Tongue (tissue), 2 donors: ENCODE data around the gene SIRPD. TPM values are rescaled to one million over a fixed set of nuclear protein-coding genes. Genes with fewer than 3 reads are reported as not detected.
A peak's percentile ranks its signal among the peaks of the same experiment; 100 is the strongest.
"Not testable (repeated sequence)": the region's sequence is repeated elsewhere in the genome, so short reads cannot be mapped to it uniquely, and the experiment has no call there.

Experiments
- DNase-seq: peaks from one replicate; pipeline ENCODE4 v3.0.0-alpha.2; 2015
- total RNA-seq: library from RNA; depleted of rRNA; stranded (reverse); fragments of >200 nt; gene quantifications from one replicate; pipeline ENCODE4 v1.2.3, GENCODE V29; 2014

Gene SIRPD
- not detected for total RNA-seq

DNA sequence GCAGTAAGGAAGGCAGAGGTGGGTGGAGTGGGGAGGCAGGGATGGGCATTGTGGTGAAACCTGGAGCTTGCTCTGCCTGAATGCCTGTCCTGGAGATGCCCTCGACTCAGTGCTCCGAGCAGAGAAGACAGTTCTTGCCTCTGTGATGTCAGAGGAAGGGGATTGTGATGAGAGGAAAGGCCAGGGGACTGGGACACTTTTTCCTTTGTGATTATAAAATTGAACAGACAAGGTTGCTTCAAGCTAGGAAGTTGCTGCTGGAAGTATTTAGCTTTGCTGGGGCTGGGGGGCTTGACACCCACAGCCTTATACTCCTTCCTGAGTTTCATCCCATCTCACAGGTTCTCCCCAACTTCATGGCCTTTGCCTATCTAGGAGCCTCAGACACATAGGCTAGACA lies at the start of gene SIRPD:
Gene SIRPD, minus strand, starts transcription at position 101 of the 400 bp plus-strand sequence. Its CDS starts 52 bp downstream, at position 49.
- DNase-seq: no peak

DNA sequence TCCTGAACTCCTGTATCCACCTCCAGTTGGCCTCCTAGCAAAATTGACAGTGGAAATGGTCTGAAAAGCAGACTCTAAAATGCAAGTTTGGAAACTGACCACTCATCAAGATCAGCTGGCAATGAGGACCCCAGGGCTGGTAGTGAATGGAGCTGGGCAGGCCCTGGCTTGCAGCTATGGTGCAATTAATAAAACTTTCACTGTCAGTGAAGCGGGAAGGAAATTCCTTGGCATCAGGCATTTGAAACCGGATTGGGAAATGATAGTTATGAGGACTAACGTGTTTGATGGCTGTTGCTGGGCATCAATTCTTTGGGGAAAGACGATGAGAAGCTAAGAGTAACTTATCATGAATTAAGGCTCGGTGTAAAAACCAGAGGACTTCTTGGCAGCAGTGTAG lies 43.2 kb upstream of the SIRPD start:
- no peak for DNase-seq

DNA sequence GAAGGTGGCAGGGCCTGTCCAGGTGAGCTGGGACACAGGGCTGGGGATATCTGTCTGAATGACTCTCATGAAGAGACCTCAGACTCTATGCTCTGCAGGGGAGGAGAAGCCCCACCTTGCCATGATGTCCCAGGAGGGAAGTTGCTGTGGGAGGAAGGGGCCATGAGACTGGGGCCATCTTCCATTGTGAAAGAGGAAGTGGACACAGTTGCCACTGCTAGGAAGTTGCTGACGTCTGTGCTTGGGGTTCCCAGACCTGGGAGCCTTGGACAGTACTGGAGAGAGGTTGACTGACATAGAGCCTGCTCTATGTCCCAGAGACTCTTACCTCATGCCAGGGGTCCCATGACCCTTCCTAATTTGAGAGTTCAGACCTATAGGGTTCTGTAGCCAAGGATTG lies 37.8 kb upstream of the SIRPD start:
- DNase-seq: no peak

DNA sequence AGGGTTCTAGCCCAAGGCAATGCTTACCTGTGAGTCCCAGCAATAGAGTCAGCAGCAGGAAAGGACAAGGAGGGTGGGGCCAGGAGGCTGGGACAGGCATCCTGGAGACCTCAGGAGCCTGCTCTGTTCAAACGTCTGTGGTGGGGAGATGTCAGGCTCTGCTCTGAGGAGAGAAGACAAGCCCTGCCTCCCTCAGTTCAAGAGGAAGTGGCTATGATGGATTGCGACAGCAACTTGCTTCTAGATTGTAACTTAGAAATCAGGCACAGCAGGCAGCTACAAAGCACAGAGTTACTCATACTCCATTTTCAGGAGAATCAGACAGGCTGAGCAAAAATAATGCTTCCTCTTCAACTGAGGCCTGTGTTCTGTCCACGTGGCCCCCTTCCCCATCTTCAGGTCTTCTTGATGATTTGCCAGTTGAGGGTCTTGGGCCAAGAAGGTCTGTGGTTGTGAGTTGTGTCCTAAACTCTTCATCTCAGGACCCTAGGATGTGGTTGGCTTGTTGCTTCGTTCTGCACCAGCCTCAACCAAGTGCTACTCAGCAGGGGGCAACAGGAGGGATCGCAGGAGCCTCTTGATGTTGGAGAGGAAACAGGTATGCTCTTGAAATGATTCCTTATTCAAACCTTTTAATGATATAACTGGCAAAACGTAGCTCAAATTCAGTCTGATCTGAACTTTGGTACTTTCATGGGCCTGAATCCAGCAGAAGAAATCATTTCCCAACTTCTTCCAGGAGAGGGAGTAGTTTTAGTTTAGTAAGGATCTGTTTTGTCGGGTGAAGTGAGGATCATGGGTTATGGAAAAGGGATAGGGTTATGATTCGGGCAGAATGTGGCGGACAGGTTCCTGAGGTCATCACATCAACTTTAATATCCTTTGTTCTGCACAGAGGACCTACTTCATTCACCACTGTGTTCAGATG lies 31.3 kb upstream of the SIRPD start:
- DNase-seq: no peak

DNA sequence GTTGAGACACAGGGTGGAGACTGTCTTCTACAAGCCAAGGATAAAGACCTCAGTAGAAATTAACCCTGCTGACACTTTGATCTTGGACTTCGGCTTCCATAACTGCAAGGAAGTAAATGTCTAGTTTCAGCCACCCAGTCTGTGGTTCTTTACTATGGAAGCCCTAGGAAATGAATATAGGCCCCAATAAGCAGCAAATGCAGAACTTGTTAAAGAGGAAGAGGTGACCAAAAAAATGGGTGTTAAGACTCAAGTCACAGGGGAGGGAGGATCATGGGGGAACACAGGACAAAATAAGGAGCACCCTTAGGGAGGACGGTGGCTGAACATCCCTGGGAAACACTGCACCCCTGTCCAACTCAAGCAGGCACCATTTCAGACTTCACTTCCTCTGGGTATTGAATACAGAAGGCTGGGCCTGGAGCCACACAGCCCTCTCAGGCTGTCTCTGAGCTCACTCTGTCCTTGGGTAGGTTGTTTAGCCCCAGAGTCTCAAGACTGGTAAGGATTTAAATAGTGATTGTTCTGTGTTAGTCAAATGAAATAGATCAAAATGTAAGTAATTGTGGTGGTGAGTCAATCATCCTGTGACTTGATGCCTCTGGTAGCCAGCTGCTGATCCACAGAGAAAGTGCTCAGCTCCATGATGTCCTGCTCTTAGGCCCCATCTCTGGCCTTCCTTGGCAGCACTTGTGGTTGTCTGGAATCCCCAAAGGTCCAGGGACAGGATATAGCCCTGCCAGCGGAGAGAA lies 30.5 kb upstream of the SIRPD start:
- no peak for DNase-seq

DNA sequence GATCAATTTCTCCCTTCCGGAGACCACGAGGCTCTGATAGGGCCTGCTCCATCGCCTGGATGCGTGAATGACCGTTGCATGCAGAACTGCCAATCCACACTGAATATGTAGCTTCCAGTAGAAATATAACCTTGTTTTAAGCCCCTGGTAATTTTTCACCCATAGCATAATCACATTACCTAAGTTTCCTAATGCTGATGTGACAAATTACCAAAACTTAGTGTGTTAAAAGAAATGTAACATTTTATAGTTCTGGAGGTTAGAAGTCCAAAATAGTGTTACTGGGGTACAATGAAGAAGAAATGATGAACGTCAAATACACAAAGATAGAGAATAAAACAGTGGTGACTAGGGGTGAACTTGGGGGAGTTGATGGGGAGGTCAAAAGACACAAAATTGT lies 22.0 kb upstream of the SIRPD start:
- DNase-seq: no peak

DNA sequence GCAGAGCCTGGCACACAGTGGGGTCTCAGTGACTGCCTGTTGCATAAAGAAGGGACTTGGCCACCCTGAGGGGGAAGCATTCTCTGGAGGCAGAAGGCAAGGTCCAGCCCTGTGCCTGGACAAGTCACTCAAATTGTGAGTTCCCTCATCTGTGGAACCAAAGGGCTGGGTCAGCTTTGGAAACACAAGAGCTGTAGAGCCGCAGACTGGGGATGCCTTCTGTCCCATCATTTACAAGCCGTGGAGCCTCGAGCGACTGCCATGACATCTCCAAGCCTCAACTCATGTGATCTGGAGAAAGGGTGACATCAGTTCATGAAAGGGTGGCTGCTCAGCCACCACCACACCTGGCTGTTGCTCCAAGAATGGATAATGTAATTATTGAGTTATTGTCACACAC lies 20.4 kb upstream of the SIRPD start:
- no peak for DNase-seq

DNA sequence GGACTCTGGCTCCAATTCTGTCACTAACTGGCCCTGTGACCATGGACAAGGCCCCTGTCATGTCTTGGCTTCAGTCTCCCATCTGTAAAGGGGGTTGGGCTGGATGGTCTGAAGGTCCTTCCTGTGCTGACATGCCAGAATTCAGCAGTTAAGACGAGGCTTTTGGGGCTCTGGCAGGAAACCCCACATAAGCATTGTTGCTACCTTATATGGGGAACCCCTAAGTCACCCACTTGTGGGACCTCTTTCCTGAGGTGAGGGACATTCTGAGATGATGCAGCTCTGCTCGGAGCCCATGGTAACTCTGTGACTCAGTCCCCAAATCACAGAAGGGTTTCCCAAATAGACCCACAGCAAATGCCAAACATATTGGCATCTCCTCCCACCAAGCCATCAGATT lies 19.8 kb upstream of the SIRPD start:
- DNase-seq: not testable (repeated sequence)

DNA sequence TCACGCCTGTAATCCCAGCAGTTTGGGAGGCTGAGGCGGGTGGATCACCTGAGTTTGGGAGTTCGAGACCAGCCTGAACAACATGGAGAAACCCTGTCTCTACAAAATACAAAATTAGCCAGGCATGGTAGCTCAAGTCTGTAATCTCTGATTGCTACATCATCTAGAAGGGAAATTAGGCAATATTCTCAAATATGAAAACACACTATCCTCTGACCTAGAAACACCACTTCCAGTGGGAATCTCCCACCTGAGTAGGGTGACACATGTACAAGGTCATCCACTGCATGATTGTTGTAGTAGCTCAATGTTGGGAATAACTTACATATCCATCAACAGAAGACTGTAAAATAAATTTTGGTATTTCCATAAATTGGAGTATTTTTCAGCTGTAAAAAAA lies 19.1 kb upstream of the SIRPD start:
- no peak for DNase-seq

DNA sequence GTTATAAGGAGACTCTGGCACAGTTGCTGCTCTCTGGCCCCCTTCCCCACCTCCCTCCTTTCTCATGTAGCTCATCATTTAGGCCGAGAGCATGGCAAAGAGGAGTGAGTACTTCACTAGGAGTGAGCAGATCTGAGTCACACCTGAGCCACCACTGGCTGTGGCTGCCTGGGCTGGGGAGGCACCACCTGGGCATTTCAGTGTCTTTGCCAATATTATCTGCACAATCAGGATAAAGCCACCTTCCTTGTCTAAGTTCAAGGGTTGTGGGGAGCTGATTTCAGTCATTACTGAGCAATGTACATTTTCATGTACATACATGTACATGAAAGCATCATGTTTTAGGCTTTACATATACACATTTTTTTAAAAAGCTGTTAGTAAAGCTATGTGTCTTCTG lies 18.5 kb upstream of the SIRPD start:
- DNase-seq: not testable (repeated sequence)

DNA sequence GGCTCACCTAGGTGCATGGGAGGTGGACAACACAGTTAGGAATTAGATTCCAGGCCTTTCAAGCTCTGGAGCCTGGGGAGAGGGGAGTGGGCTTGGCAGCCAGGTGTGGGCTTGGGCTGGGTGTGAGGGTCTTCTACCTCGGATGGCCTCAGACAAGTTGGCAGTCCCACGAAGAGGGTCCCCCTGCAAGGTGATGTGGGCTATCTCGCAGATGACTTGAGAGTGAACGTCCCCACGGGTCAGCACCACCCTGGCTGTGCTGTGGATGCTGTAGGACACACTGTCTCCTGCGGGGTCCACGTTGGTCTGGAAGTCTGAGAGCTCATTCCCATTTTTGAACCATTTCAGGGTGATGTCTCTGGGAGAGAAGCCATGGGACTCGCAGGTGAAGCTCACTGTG lies 14.1 kb upstream of the SIRPD start:
- DNase-seq: not testable (repeated sequence)

DNA sequence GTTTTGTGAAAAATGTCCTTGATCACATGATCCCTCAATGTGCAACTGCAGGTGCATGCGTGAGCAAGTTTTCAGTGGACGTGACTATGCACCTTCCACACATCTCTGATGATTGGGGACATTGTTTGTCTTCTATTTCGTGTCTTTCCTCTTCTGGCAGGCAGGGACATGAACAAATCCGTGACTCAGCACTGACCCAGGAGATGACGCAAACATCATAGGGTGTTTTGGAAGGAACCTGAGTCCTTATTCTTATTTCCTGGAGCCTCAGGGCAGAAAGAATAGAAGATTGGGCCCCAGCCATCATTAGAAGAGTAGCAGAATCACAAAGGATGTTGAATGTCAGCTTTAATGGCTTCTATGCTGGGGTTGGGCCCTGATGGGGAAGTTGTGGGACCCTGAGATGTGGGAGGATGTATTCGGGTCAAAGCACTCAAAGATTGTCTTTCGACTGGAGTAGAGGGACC lies 11.9 kb upstream of the SIRPD start:
- DNase-seq: no peak

DNA sequence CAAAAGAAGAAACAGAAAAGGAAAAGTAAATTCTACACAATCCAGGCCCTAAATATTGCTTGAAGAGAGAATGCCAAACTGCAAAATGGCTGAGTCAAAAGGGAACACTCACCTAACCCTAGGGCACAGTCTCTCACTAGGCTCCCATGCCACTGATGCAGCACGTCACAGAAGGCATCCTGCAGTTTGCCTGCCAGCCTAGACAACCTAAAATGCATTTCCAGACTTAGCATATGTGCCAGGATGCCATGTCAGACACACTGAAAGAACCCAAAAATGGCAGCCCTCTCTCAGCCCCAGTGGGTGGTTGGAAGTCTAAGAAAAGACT lies 10.6 kb upstream of the SIRPD start:
- no peak for DNase-seq

DNA sequence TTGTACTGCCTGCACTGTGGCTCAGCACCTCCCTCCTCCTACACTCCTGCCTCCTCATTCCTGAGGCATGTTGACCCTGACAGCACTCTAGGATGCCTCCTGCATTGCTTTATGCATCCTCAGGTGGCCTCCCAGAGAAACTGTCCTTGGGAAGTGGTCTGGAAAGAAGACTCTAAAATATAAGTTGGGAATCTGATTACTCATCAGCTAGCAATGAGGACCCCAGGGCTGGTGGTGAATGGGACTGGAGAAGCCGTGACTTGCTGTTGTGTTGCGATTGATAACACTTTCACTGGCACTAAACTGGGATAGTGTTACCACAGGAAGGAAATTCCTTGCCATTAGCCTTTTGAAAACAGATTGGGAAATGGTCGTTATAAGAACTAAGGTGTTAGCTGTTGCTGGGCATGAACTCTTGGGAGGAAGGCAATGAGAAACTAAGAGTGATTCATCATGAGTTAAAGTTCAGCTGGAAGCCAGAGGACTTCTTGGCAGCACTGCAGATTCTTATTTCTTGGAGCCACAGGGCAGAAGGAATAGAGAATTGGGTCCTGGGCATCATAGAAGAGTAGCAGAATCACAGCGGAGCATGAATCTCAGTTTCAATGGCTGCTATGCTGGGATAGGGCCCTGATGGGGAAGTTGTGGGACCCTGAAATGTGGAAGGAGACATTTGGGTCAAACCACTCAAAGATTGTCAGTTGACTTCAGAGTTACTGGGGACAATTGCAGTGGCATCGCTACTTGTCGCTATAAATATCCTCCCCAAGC lies 10.1 kb upstream of the SIRPD start:
- DNase-seq: no peak

DNA sequence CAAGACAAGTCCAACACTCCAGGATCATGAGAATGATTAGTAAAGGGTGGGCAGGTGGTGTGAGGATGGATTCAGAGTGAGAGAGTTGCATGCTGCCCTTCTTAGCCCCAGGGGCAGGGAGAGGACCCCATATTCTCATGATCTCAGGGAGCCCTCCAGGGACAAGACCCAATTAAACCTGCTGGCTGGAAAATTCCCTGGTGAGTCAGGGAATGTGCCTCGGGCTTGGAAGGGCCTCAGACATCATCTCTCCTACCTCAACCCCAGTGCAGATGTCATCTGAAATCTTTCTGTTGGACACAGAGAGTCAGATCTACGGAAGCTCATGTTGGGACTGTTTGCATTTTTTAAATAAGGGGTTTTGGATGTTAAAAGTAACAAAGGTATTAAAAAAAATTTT lies 9.2 kb upstream of the SIRPD start:
- no peak for DNase-seq

DNA sequence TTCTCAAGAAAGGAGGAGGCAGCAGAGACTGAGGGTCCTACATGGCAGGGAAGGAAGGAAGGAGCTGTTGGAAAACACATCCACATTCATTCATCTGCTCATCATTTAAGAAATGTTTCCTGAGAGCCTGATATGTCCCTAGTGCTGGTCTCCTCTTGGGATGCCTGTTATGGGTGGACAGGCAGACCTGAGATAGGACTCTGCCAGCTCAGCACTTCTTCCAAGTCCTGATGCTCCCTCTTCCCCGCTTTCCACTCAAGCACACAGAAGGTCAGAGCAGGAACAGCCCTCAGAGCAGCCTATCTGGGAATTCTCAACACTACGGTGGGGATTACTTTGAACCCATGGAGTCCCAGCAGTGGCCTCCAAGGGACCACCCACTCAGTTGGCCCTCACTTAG lies 8.0 kb upstream of the SIRPD start:
- no peak for DNase-seq

DNA sequence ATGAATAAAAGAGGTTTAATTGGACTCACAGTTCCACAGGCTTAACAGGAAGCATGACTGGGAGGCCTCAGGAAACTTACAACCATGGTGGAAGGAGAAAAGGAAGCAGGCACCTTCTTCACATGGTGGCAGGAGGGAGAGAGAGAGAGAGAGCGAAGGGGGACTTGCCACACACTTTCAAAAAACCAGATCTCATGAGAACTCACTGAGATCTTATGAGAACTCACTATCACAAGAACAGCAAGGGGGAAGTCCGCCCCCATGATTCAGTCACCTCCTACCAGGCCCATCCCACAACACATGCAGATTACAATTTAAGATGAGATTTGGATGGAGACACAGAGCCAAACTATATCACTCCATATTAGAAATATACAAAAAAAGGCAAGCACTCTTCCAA lies 6.1 kb upstream of the SIRPD start:
- DNase-seq: no peak

DNA sequence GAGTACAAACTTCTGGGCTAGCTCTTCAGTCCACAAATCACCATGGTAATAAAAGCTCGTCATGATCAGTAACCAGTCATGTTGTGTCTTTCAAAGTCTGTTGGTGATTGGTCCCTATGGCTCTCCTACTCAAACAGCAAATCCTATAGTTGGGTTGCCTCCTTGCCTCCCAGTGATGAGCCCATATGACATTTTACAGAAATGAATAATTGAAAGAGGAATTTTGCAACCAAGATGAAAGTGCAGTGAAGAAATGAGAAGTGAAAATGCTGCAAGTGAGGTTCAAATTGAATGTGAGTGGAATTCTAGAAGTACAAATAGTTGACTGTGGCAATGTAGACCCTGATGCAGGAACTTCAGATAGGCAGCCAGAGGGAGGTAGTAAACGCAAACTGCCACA lies 5.1 kb upstream of the SIRPD start:
- no peak for DNase-seq

DNA sequence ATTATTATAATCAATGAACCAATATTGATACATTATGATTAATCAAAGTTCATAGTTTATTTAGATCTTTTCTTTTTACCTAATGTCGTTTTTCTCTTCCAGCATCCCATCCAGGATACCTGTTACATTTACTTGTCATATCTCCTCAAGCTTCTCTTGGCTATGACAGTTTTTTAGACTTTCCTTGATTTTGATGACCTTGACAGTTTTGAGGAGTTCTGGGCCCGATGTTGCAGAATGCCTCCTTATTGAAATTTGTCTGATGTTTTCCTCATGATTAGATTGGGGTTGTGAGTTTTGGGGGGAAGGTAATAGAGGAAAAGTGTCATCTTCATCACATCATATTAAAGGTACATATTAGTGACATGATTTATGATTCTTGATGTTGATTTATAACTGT lies 3.8 kb upstream of the SIRPD start:
- no peak for DNase-seq

DNA sequence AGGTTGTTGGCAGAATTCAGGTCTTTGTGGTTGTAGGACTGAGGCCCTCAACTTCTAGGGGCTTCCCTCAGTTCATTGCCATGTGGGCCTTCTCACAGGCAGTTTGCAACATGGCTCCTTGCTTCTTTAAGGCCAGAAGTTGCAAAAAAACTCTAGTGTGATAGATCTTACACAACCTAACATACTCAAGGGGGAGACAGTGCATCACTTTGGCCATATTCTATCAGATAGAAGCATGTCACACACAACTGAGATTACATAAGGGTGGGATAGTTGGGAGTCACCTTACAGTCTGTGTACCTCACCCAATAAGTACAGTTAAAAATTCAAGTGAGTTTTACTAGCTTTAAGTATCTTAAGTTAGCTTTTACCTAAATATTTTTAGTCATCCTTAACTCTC lies 1.6 kb downstream of the SIRPD start:
- DNase-seq: no peak

DNA sequence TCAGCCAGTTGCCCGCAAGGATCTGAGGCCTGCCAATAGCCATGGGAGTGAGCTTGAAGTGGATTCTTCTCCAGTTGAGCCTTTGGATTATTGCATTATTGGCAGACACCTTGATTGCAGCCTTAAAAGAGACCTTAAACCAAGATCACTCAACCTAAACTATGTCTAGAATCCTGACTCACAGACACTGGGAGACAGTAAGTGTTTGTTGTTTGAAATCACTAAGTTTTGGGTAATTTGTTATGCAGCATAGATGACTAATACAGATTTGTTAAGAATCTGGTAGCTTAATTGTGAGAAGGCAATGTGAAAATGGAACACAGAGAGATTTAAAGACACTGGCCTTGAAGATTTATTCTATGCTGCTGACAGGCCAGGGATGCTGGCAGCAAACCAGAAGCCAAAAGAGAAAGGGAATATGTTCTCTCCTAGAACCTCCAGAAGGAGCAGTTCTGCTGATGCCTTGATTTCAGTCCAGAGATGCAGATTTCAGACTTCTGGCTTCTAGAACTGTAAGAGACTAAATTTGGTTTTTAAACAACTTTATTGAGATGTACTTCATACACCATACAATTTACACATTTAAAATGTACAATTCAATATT lies 17.6 kb downstream of the SIRPD start:
- no peak for DNase-seq

DNA sequence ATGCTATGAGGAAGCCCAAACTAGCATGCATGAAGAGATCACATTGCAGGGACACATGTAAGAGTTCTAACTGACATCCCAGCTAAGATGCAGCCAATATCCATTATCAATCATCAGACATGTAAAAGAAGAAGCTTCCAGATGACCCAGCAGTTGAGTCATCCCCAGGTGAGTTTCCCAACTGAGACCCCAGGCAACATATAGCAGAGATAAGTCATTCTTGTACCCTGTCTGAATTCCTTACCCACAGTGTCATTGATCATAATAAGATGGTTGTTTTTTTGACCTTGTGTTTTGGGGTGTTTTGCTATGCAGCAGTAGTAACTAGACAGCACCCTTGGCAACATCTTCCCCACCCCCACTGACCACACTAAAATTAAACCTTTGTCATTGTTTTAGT lies 18.9 kb downstream of the SIRPD start:
- DNase-seq: no peak

DNA sequence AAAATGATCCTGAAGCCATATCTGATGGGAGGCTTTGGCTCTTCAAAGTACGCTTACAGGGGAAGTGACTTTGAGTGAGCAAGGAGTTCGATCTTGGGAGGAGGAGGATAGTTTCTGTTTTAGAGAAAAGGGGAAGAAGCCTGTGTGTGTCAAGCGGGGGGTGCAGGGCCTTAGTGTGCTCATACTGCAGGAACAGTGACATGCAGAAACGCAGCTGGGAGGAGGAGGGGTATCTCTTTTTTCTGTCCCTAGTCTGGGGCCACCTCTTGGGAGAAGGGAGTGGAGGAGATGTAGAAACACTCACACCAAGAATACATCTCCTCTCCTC lies 19.8 kb downstream of the SIRPD start:
- DNase-seq: peak; percentile 5
